Amygdala (tissue), 56 donors: ENCODE data around the gene DENND4A.

Experiments used
- DNase-seq, 56 donors: peaks; one replicate each; lab custom pipeline; 2025; lab: John Stamatoyannopoulos, UW

The DENND4A gene

DNA sequence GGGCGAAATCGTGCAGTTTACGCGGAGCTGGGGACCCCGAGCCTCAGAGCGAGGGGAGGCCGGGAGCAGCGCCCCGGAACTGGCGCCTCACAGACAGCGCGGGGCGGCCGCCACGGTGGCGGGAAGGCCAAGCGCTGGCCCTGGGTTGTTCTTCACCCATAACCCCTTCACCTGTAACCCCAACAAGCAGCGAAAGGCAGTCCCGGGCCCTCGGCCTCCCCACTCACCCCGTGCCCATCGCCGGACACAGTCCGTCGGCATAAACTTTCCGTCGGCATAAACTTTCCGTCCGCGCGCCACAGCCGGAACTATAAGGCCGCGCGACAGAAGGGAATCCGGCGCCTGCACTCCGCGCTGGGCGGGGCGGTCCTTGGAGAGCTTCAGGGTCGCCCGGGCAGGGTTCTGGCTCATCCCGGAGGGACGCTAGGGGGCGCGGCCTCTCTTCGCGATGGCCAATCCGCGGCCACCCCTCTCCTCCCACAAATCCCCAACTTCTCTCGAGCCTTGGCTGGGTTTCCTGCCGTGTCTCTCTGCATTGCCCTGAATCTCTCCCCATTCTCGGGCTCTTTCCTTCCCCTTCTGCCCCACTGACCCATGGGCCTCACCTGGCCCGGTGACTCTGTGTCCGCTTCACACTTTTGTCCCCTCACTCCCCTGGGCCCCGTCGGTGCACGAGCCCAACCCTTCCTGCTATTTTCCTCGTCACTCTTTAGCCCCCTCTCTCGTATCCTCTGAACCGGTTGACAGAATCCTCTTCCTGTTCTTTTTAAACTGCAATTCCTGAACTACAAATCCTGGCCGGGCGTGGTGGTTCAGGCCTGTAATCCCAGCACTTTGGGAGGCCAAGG is 181.0 kb downstream of the DENND4A start, which contains the start of gene INTS14:
Gene INTS14, minus strand, starts transcription at position 261 of the 848 bp plus-strand sequence. CDS start 3,751 bp downstream, outside the sequence.
- DNase-seq, result peak; percentile 60 to 98 (median 92)
